HG02885 (cell line): ENCODE measurements around the gene CDKN1C.

Experiments used
- ATAC-seq: cut with Tn5 transposase; IDR thresholded peaks from one replicate; pipeline ENCODE4 v1.9.1; 2021; ENCODE audit warnings: mild to moderate bottlenecking; ENCODE audit not compliant: unreplicated experiment, poor library complexity

Gene CDKN1C

GRCh38 chr11:2890466-2891294 is 5.1 kb upstream of the CDKN1C start:
- no peak for ATAC-seq

GRCh38 chr11:2889362-2890273 is 4.0 kb upstream of the CDKN1C start:
- no peak for ATAC-seq

GRCh38 chr11:2888266-2888968 is 2.8 kb upstream of the CDKN1C start:
- ATAC-seq, result no peak

GRCh38 chr11:2887515-2888195 is 2.1 kb upstream of the CDKN1C start:
- ATAC-seq, result no peak

GRCh38 chr11:2886936-2887335 is 1.4 kb upstream of the CDKN1C start:
- no peak for ATAC-seq

- peak; percentile 4 for ATAC-seq
Observed at GRCh38 chr11:2886191-2886894, 768 bp upstream of the CDKN1C start.

- ATAC-seq, result no peak
Observed at GRCh38 chr11:2885017-2885677, 428 bp downstream of the CDKN1C start.

GRCh38 chr11:2883979-2884815 is 1.4 kb downstream of the CDKN1C start:
- ATAC-seq, result no peak

- no peak for ATAC-seq
Observed at GRCh38 chr11:2883640-2883978, 2.0 kb downstream of the CDKN1C start.

GRCh38 chr11:2882396-2883110 is 3.0 kb downstream of the CDKN1C start:
- ATAC-seq, result no peak

GRCh38 chr11:2881981-2882375 is 3.6 kb downstream of the CDKN1C start:
- ATAC-seq, result no peak

- no peak for ATAC-seq
Observed at GRCh38 chr11:2881076-2881980, 4.2 kb downstream of the CDKN1C start.

- no peak for ATAC-seq
Observed at GRCh38 chr11:2880646-2881045, 4.9 kb downstream of the CDKN1C start.

- no peak for ATAC-seq
Observed at GRCh38 chr11:2878782-2879181, 6.8 kb downstream of the CDKN1C start.

- ATAC-seq, result no peak
Observed at GRCh38 chr11:2877474-2877873, 8.1 kb downstream of the CDKN1C start.

- no peak for ATAC-seq
Observed at GRCh38 chr11:2874963-2875362, 10.6 kb downstream of the CDKN1C start.
